ENCODE results near the gene TMEM37. TPM values are rescaled to one million over a fixed set of nuclear protein-coding genes. Genes with fewer than 3 reads are reported as not detected.

The TMEM37 gene
- total and polyA plus RNA-seq, 2 of the 8 experiments (the other 6 are each of a cell fraction or from before 2014, with no cell fraction given) = 11.0 to 16.2 TPM

GRCh38 chr2:119465687-119466086 lies 34.0 kb downstream of the TMEM37 start (continued):
- TF ChIP-seq RNF2 (IDR thresholded peaks at IDR 0.05; ENCODE audit: borderline replicate concordance, low read depth, low read length, missing control alignments, poor library complexity, severe bottlenecking) = no peak
- TF ChIP-seq KDM4A (IDR thresholded peaks at IDR 0.05; ENCODE audit: low read depth, low read length, severe bottlenecking) = no peak
- no peak for TF ChIP-seq SP1 (IDR thresholded peaks at IDR 0.05; ENCODE audit: low read depth, low read length)
- TF ChIP-seq RBBP5 (IDR thresholded peaks at IDR 0.05; ENCODE audit: borderline replicate concordance, low read depth, low read length) = no peak
- no peak for TF ChIP-seq PHF8 (conservative IDR thresholded peaks at IDR 0.05; ENCODE audit: low read depth, low read length)
- no peak for TF ChIP-seq BRCA1 (IDR thresholded peaks at IDR 0.05; ENCODE audit: low read depth, low read length)
